Myocyte (in vitro differentiated cells): ENCODE results near the gene NGEF. TPM values are rescaled to one million over a fixed set of nuclear protein-coding genes. Genes with fewer than 3 reads are reported as not detected.
"Not testable (repeated sequence)": the region's sequence is repeated elsewhere in the genome, so short reads cannot be mapped to it uniquely, and the experiment has no call there.

ENCODE experiments used
- DNase-seq: peaks from one replicate; pipeline ENCODE4 v3.0.0-alpha.2; 2012; ENCODE audit warnings: low read depth
- polyA plus RNA-seq: library from polyadenylated mRNA; unstranded; fragments of >200 nt; gene quantifications from one replicate; pipeline ENCODE4 v1.2.1, GENCODE V29; 2012; ENCODE audit warnings: missing spikeins
- total RNA-seq: library from RNA; depleted of rRNA; stranded (reverse); fragments of >200 nt; gene quantifications from 2 replicates; pipeline ENCODE4 v1.2.3, GENCODE V29; 2014

The NGEF gene
- total RNA-seq = 0.19 TPM in 1 of 2 replicates, not detected in the other
- 1.5 TPM for polyA plus RNA-seq

GRCh38 chr2:233013027-233013461, at the start of gene NGEF:
Gene NGEF (minus strand): TSS chr2:233013256. CDS start chr2:232974890, 38,366 bp downstream.
- DNase-seq = no peak

GRCh38 chr2:233062451-233062850, 49.4 kb upstream of the NGEF start:
- DNase-seq = no peak

GRCh38 chr2:233061591-233062450, 48.8 kb upstream of the NGEF start:
- DNase-seq = peak; percentile 80

- DNase-seq = no peak
Measured at GRCh38 chr2:233060980-233061590, 48.0 kb upstream of the NGEF start.

- DNase-seq = no peak
Measured at GRCh38 chr2:233060501-233060979, 47.5 kb upstream of the NGEF start.

- DNase-seq = no peak
Measured at GRCh38 chr2:233059797-233060500, 46.9 kb upstream of the NGEF start, which contains the start of gene INPP5D. Gene INPP5D (plus strand): TSS chr2:233060342. CDS start chr2:233060479, 137 bp downstream.

- no peak for DNase-seq
Measured at GRCh38 chr2:233059547-233059796, 46.4 kb upstream of the NGEF start.

- no peak for DNase-seq
Measured at GRCh38 chr2:233058717-233059546, 45.9 kb upstream of the NGEF start.

GRCh38 chr2:233056961-233057605, 44.0 kb upstream of the NGEF start:
- no peak for DNase-seq

- no peak for DNase-seq
Measured at GRCh38 chr2:233055362-233055761, 42.3 kb upstream of the NGEF start.

- DNase-seq = no peak
Measured at GRCh38 chr2:233053928-233054784, 41.1 kb upstream of the NGEF start.

GRCh38 chr2:233052517-233052916, 39.5 kb upstream of the NGEF start:
- not testable (repeated sequence) for DNase-seq

- no peak for DNase-seq
Measured at GRCh38 chr2:233051241-233052149, 38.4 kb upstream of the NGEF start.

GRCh38 chr2:233049194-233049761, 36.2 kb upstream of the NGEF start:
- DNase-seq = peak; percentile 85

GRCh38 chr2:233048569-233049193, 35.6 kb upstream of the NGEF start:
- no peak for DNase-seq

GRCh38 chr2:233047667-233048066, 34.6 kb upstream of the NGEF start:
- DNase-seq = no peak

GRCh38 chr2:233047206-233047605, 34.1 kb upstream of the NGEF start:
- DNase-seq = no peak
